Activated CD8-positive, alpha-beta T cell treated with anti-CD3 and anti-CD28 coated beads for 36 hours (primary cell): ENCODE results near the gene KREMEN1. TPM values are rescaled to one million over a fixed set of nuclear protein-coding genes. Genes with fewer than 3 reads are reported as not detected.
"Not testable (repeated sequence)": the region's sequence is repeated elsewhere in the genome, so short reads cannot be mapped to it uniquely, and the experiment has no call there.

Experiments used
- ATAC-seq: fragments of 200-7000 bp; cut with Tn5 transposase; one replicate; pipeline ENCODE4 v1.10.0; 2021; ENCODE audit warnings: mild to moderate bottlenecking, moderate library complexity
- CTCF ChIA-PET: fragments of 350-600 bp; sonication (Branson Sonifier 250); formaldehyde crosslinking; loops from one replicate; lab custom pipeline; 2021; ENCODE audit warnings: antibody characterized with exemption; lab: Charles Lee
- POLR2A ChIA-PET: fragments of 350-600 bp; sonication (Branson Sonifier 250); formaldehyde crosslinking; loops from one replicate; lab custom pipeline; 2021; ENCODE audit warnings: antibody characterized with exemption; lab: Charles Lee
- DNase-seq: peaks from one replicate; pipeline ENCODE4 v3.0.0-alpha.2; 2020
- H3K27ac Mint-ChIP-seq: one replicate; pipeline ENCODE4 v1.8.0; 2021; ENCODE audit warnings: mild to moderate bottlenecking, mixed read lengths
- H3K27me3 Mint-ChIP-seq: one replicate; pipeline ENCODE4 v1.8.0; 2021; ENCODE audit warnings: mixed read lengths
- H3K36me3 Mint-ChIP-seq: one replicate; pipeline ENCODE4 v1.8.0; 2021; ENCODE audit warnings: low read depth, mixed read lengths
- H3K4me1 Mint-ChIP-seq: one replicate; pipeline ENCODE4 v1.8.0; 2021; ENCODE audit warnings: low read depth, mixed read lengths
- H3K4me3 Mint-ChIP-seq: one replicate; pipeline ENCODE4 v1.8.0; 2021; ENCODE audit warnings: mild to moderate bottlenecking, moderate library complexity, mixed read lengths
- H3K9me3 Mint-ChIP-seq: one replicate; pipeline ENCODE4 v1.8.0; 2021; ENCODE audit warnings: mixed read lengths
- intact Hi-C: fragments of 100-400 bp; cut with micrococcal nuclease; formaldehyde crosslinking; loops from one replicate; pipeline ENCODE4 v1.10.0; 2022
- total RNA-seq, 2 experiments: library from RNA; stranded (reverse); gene quantifications; one replicate each; pipeline ENCODE4 v1.2.3, GENCODE V29; 2021
- TF ChIP-seq, protein P1 (sequence below): fragments of 200-600 bp; IDR thresholded peaks from one replicate; pipeline ENCODE4 v1.8.0; 2022; ENCODE audit warnings: antibody characterized with exemption, mild to moderate bottlenecking

KREMEN1 gene
- total RNA-seq, 2 experiments from 2014 or later: 0.11 to 0.43 TPM

DNA sequence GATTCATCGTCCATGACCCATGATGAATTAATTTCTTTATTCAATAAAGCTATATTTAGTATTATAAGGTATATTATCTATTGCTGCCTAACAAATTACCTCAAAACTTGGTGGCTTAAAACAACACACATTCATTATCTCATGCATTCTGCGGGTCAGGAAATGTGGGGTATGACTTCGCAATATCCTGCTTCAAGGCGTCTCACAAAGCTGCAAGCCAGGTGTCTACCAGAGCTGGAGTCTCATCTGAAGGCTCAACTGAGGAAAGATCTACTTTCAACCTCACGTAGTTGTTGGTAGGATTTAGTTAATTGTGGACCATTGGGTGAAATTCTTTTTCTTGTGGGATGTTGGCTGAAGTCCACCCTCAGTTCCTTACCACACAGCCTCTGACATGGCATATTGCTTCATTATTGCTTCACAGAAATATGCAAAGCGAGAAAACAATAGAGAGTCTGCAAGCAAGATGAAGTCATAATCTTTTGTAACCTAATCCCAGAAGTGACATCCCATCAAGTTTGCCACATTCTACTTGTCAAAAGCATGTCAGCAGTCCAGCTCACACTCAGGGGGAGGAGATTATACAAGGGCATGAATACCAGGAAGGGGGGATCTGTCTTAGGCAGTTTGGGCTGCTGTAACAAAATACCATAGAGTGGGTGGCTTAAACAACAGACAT lies 45.1 kb downstream of the KREMEN1 start:
- intact Hi-C loops: no loop called here
- POLR2A ChIA-PET: no interaction called here
- no peak overlapping the region for H3K4me3 Mint-ChIP-seq

DNA sequence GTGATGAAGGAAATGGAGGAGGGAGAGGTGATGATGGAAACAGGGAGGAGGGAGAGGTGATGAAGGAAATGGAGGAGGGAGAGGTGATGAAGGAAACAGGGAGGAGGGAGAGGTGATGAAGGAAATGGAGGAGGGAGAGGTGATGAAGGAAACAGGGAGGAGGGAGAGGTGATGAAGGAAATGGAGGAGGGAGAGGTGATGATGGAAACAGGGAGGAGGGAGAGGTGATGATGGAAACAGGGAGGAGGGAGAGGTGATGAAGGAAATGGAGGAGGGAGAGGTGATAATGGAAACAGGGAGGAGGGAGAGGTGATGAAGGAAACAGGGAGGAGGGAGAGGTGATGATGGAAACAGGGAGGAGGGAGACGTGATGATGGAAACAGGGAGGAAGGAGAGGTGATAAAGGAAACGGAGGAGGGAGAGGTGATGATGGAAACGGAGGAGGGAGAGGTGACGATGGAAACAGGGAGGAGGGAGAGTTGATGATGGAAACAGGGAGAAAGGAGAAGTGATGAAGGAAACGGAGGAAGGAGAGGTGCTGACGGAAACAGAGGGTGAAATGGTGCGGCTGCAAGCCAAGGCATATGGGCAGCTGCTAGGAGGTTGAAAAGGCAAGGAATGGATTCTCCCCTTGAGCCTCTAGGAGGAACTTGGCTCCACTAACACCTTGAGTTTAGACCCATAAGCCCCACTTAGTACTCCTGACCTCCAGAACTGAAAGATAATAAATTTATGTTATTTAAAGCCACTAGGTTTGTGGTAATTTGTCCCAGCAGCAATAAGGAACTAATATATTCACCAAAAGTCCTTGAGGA lies 47.5 kb downstream of the KREMEN1 start:
- H3K4me3 Mint-ChIP-seq, intact Hi-C loops, CTCF ChIA-PET, H3K27ac Mint-ChIP-seq, POLR2A ChIA-PET, H3K36me3 Mint-ChIP-seq, H3K9me3 Mint-ChIP-seq, H3K4me1 Mint-ChIP-seq: not testable (repeated sequence)
- DNase-seq (peak; percentile 14), ATAC-seq (peak; percentile 23)
- H3K27me3 Mint-ChIP-seq: peaks cover 15% of the 10 kb centered on the region

More for the DNA sequence above, 45.1 kb downstream of the KREMEN1 start:
- ATAC-seq (no peak), DNase-seq (no peak)
- peaks cover 21% of the 10 kb centered on the region for H3K27me3 Mint-ChIP-seq
- peaks cover 5% of the 10 kb centered on the region for H3K9me3 Mint-ChIP-seq
- TF ChIP-seq, protein P1, sequence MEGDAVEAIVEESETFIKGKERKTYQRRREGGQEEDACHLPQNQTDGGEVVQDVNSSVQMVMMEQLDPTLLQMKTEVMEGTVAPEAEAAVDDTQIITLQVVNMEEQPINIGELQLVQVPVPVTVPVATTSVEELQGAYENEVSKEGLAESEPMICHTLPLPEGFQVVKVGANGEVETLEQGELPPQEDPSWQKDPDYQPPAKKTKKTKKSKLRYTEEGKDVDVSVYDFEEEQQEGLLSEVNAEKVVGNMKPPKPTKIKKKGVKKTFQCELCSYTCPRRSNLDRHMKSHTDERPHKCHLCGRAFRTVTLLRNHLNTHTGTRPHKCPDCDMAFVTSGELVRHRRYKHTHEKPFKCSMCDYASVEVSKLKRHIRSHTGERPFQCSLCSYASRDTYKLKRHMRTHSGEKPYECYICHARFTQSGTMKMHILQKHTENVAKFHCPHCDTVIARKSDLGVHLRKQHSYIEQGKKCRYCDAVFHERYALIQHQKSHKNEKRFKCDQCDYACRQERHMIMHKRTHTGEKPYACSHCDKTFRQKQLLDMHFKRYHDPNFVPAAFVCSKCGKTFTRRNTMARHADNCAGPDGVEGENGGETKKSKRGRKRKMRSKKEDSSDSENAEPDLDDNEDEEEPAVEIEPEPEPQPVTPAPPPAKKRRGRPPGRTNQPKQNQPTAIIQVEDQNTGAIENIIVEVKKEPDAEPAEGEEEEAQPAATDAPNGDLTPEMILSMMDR: no peak
- H3K36me3 Mint-ChIP-seq: peaks cover 4% of the 10 kb centered on the region
- H3K4me1 Mint-ChIP-seq: peaks cover 4% of the 10 kb centered on the region
- CTCF ChIA-PET: interaction anchor here (2.1 kb wide), 2 partner anchors 36 to 127 kb away, joined by 5 to 6 read pairs; no protein-coding TSS in a partner anchor
- no peak overlapping the region for H3K27ac Mint-ChIP-seq

DNA sequence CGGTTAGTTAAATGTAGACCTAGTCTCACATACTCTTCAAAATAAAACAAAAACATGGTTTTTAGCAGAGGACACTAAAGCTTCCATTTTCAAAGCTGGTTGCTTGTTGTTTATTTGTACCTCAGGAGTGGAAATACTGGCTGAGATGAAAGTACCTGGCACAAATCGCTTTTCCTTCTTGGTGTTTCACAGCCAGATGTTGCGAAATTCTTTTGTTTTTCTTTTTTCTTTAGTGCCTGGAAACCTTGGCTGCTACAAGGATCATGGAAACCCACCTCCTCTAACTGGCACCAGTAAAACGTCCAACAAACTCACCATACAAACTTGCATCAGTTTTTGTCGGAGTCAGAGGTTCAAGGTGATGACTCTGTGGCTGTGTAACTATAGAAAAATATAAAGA lies 48.3 kb downstream of the KREMEN1 start:
- peaks cover 5% of the 10 kb centered on the region for H3K9me3 Mint-ChIP-seq
- H3K27me3 Mint-ChIP-seq: peaks cover 13% of the 10 kb centered on the region
- H3K4me1 Mint-ChIP-seq: peaks cover 4% of the 10 kb centered on the region
- CTCF ChIA-PET: no interaction called here
- intact Hi-C loops: no loop called here
- DNase-seq (no peak), ATAC-seq (no peak)
- TF ChIP-seq, protein P1: no peak
- H3K4me3 Mint-ChIP-seq: no peak overlapping the region
- POLR2A ChIA-PET: no interaction called here
- no peak overlapping the region for H3K27ac Mint-ChIP-seq
- H3K36me3 Mint-ChIP-seq: peaks cover 4% of the 10 kb centered on the region

DNA sequence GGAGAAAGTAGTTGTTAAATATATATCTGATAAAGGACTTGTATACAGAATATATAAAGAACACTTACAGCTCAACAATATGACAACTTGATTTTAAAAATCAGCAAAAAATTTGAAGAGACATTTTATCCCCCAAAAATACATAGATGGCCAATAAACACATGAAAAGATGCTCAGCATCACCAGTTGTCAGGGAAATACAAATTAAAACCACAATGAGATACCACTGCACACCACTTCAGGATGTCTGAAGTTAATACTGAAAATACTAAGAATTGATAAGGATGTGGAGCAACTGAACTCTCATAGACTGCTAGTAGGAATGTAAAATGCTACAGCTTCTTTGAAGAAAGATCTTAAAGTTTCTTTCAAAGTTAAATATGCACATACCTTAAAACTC lies 49.2 kb downstream of the KREMEN1 start:
- Mint-ChIP-seq H3K27ac (no peak overlapping the region), H3K9me3 (peaks cover 5% of the 10 kb centered on the region), H3K36me3 (peaks cover 4% of the 10 kb centered on the region), H3K4me1 (peaks cover 4% of the 10 kb centered on the region), H3K27me3 (peaks cover 10% of the 10 kb centered on the region), H3K4me3 (no peak overlapping the region)
- TF ChIP-seq, protein P1: no peak
- CTCF ChIA-PET: interaction anchor here (1.0 kb wide), 1 partner anchor 32 kb away, joined by 3 read pairs; no protein-coding TSS in a partner anchor
- ATAC-seq: peak; percentile 69
- POLR2A ChIA-PET: no interaction called here
- intact Hi-C loops: no loop called here
- DNase-seq: no peak

DNA sequence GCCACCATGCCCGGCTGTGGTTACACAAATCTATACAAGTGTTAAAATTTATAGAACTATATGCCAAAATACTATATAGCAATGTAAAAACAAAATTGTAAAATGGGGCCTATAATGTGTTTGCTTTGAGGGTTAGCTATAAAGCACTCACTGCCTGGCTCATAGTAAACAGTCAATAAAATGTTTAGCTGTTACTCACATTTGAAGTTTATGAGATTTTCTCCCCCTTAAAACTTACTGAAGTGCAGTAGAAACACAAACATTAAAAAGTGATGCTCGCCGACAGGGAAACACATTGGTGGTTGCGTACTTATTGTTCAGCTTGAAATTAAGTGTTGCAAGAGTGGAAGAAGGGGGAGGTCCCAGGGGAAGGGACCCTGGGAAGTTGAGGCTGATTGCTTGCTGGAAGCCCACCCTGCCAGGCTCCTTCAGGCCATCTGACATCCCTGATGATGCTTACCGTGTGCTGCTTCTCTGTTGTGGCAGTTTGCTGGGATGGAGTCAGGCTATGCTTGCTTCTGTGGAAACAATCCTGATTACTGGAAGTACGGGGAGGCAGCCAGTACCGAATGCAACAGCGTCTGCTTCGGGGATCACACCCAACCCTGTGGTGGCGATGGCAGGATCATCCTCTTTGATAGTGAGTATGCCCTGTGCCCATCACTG lies 52.1 kb downstream of the KREMEN1 start:
- Mint-ChIP-seq H3K27me3 (peaks cover 2% of the 10 kb centered on the region), H3K4me3 (no peak overlapping the region), H3K4me1 (peaks cover 4% of the 10 kb centered on the region), H3K36me3 (peaks cover 2% of the 10 kb centered on the region), H3K9me3 (peaks cover 2% of the 10 kb centered on the region), H3K27ac (no peak overlapping the region)
- ChIA-PET CTCF (interaction anchor here (1.1 kb wide), 1 partner anchor 121 kb away, joined by 4 read pairs; no protein-coding TSS in a partner anchor), POLR2A (interaction anchor here (0.6 kb wide), 1 partner anchor 527 kb away, joined by 4 read pairs; no protein-coding TSS in a partner anchor)
- DNase-seq (no peak), ATAC-seq (no peak)
- intact Hi-C loops: no loop called here
- TF ChIP-seq, protein P1: no peak
